ENCODE results near the gene RBFOX1. TPM values are rescaled to one million over a fixed set of nuclear protein-coding genes. Genes with fewer than 3 reads are reported as not detected.

The RBFOX1 gene
- total RNA-seq, 4 donors from 2014 or later = 1.0 to 3.4 TPM; not detected in 2

- DNase-seq = no peak
- no peak overlapping the region for H3K4me3 ChIP-seq
- H3K9me3 ChIP-seq = no peaks in the 10 kb centered on the region
- no peaks in the 10 kb centered on the region for H3K36me3 ChIP-seq
- no peak for TF ChIP-seq POLR2A (IDR thresholded peaks at IDR 0.05)
- TF ChIP-seq, protein P1, sequence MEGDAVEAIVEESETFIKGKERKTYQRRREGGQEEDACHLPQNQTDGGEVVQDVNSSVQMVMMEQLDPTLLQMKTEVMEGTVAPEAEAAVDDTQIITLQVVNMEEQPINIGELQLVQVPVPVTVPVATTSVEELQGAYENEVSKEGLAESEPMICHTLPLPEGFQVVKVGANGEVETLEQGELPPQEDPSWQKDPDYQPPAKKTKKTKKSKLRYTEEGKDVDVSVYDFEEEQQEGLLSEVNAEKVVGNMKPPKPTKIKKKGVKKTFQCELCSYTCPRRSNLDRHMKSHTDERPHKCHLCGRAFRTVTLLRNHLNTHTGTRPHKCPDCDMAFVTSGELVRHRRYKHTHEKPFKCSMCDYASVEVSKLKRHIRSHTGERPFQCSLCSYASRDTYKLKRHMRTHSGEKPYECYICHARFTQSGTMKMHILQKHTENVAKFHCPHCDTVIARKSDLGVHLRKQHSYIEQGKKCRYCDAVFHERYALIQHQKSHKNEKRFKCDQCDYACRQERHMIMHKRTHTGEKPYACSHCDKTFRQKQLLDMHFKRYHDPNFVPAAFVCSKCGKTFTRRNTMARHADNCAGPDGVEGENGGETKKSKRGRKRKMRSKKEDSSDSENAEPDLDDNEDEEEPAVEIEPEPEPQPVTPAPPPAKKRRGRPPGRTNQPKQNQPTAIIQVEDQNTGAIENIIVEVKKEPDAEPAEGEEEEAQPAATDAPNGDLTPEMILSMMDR (IDR thresholded peaks at IDR 0.05) = no peak
- no peak overlapping the region for H3K27ac ChIP-seq
- no peaks in the 10 kb centered on the region for H3K27me3 ChIP-seq
- no peaks in the 10 kb centered on the region for H3K4me1 ChIP-seq
Observed at GRCh38 chr16:7400117-7400890, 67.7 kb downstream of the RBFOX1 start.

DNA sequence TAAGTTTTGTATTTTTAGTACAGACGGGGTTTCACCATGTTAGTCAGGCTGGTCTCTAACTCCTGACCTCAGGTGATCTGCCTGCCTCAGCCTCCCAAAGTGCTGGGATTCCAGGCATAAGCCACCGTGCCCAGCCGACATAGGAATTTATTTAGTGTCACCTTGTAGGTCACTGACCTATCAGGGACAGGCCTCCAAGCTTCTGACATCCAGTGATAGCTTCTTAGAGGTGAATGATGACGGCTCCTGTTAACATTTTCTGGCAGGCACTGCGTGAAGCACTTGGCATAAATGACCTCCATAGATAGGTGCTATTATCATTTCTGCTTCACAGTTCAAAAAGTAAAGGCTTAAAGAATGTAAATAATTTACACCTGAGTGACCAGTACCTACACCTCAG lies 71.6 kb downstream of the RBFOX1 start:
- no peak for DNase-seq
- no peaks in the 10 kb centered on the region for H3K27me3 ChIP-seq
- H3K4me1 ChIP-seq = no peaks in the 10 kb centered on the region
- H3K9me3 ChIP-seq = peaks cover 0 to 3% (median 0%) of the 10 kb centered on the region in 4 donors
- H3K27ac ChIP-seq = no peak overlapping the region
- no peaks in the 10 kb centered on the region for H3K36me3 ChIP-seq
- TF ChIP-seq POLR2A (IDR thresholded peaks at IDR 0.05) = no peak
- TF ChIP-seq, protein P1 (IDR thresholded peaks at IDR 0.05) = no peak
- H3K4me3 ChIP-seq = no peak overlapping the region

DNA sequence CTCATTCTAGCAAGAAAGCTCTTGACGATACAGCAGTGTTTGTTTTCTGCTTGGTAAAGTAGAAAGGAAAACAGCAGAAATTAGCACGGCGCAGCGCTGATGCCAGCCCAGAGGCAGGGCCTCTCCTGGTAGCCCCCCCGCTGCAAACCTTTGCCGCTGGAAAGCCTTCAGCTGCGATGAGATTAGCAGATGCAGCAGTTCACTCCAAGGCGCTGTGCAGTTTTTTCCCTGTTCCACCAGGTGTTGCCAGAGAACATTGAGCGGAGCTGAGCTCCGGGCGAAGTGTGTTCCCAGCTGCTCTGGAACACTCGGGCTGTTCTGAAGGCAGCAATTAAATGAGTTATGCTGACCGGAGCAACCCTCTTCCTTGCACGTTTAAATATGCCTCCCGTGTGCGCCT lies 72.5 kb downstream of the RBFOX1 start:
- Histone ChIP-seq H3K36me3 (no peaks in the 10 kb centered on the region), H3K4me1 (no peaks in the 10 kb centered on the region), H3K9me3 (peaks cover 0 to 4% (median 0%) of the 10 kb centered on the region in 4 donors), H3K27me3 (no peaks in the 10 kb centered on the region), H3K27ac (no peak overlapping the region), H3K4me3 (no peak overlapping the region)
- TF ChIP-seq, protein P1 (IDR thresholded peaks at IDR 0.05) = no peak
- no peak for TF ChIP-seq POLR2A (IDR thresholded peaks at IDR 0.05)
- DNase-seq = no peak

GRCh38 chr16:7408700-7409365 lies 76.2 kb downstream of the RBFOX1 start:
- Histone ChIP-seq H3K4me1 (no peaks in the 10 kb centered on the region), H3K27ac (no peak overlapping the region), H3K4me3 (no peak overlapping the region), H3K36me3 (no peaks in the 10 kb centered on the region), H3K27me3 (no peaks in the 10 kb centered on the region), H3K9me3 (peaks cover 0 to 4% (median 0%) of the 10 kb centered on the region in 4 donors)
- TF ChIP-seq, protein P1 (IDR thresholded peaks at IDR 0.05) = no peak
- TF ChIP-seq POLR2A (IDR thresholded peaks at IDR 0.05) = no peak
- no peak for DNase-seq

- no peak for DNase-seq
- no peaks in the 10 kb centered on the region for H3K4me1 ChIP-seq
- H3K27me3 ChIP-seq = no peaks in the 10 kb centered on the region
- no peaks in the 10 kb centered on the region for H3K9me3 ChIP-seq
- no peaks in the 10 kb centered on the region for H3K36me3 ChIP-seq
- no peak overlapping the region for H3K4me3 ChIP-seq
- TF ChIP-seq POLR2A (IDR thresholded peaks at IDR 0.05) = no peak
- TF ChIP-seq, protein P1 (IDR thresholded peaks at IDR 0.05) = no peak
- H3K27ac ChIP-seq = no peak overlapping the region
Observed at GRCh38 chr16:7419441-7419840, 86.8 kb downstream of the RBFOX1 start.

All from Peyer's patch (tissue), 4 donors.